GM12873 (cell line): ENCODE data around the gene FBN1.

Experiments used
- CTCF ChIP-seq: IDR thresholded peaks from 2 replicates; pipeline ENCODE4 v1.5.1; 2012; ENCODE audit warnings: low read depth, mild to moderate bottlenecking, moderate library complexity, low read length, control low read depth; ENCODE audit not compliant: insufficient read depth; ENCODE audit errors: missing control alignments

Gene FBN1

GRCh38 chr15:48498828-48499227, 146.7 kb downstream of the FBN1 start:
- TF ChIP-seq CTCF: no peak

- no peak for TF ChIP-seq CTCF
Measured at GRCh38 chr15:48494631-48495030, 150.9 kb downstream of the FBN1 start.

- no peak for TF ChIP-seq CTCF
Measured at GRCh38 chr15:48493763-48494225, 151.7 kb downstream of the FBN1 start.

GRCh38 chr15:48493084-48493762, 152.3 kb downstream of the FBN1 start:
- no peak for TF ChIP-seq CTCF

- TF ChIP-seq CTCF: no peak
Measured at GRCh38 chr15:48486228-48486627, 159.3 kb downstream of the FBN1 start.

- no peak for TF ChIP-seq CTCF
Measured at GRCh38 chr15:48481802-48482201, 163.7 kb downstream of the FBN1 start.

- TF ChIP-seq CTCF: no peak
Measured at GRCh38 chr15:48479751-48480150, 165.8 kb downstream of the FBN1 start.
